GM21619 (cell line): Measurements from ENCODE around the gene PNMA8B.

ENCODE experiments used
- ATAC-seq: cut with Tn5 transposase; IDR thresholded peaks from one replicate; pipeline ENCODE4 v1.9.1; 2021; ENCODE audit not compliant: unreplicated experiment

Gene PNMA8B

GRCh38 chr19:46460055-46460454 is 35.6 kb downstream of the PNMA8B start:
- ATAC-seq: no peak

- no peak for ATAC-seq
Observed at GRCh38 chr19:46456930-46457329, 38.7 kb downstream of the PNMA8B start.

GRCh38 chr19:46454244-46454643 is 41.4 kb downstream of the PNMA8B start:
- no peak for ATAC-seq

- no peak for ATAC-seq
Observed at GRCh38 chr19:46453661-46454060, 42.0 kb downstream of the PNMA8B start.

GRCh38 chr19:46452186-46452585 is 43.5 kb downstream of the PNMA8B start:
- no peak for ATAC-seq

GRCh38 chr19:46451352-46451751 is 44.3 kb downstream of the PNMA8B start:
- no peak for ATAC-seq

GRCh38 chr19:46450737-46451136 is 44.9 kb downstream of the PNMA8B start:
- ATAC-seq: no peak

- no peak for ATAC-seq
Observed at GRCh38 chr19:46449228-46449627, 46.4 kb downstream of the PNMA8B start.

- no peak for ATAC-seq
Observed at GRCh38 chr19:46448601-46449000, 47.1 kb downstream of the PNMA8B start.

- no peak for ATAC-seq
Observed at GRCh38 chr19:46447824-46448223, 47.8 kb downstream of the PNMA8B start.

GRCh38 chr19:46447006-46447405 is 48.7 kb downstream of the PNMA8B start:
- ATAC-seq: no peak

GRCh38 chr19:46446021-46446420 is 49.6 kb downstream of the PNMA8B start:
- ATAC-seq: no peak

- ATAC-seq: no peak
Observed at GRCh38 chr19:46442808-46443450, 52.7 kb downstream of the PNMA8B start.

GRCh38 chr19:46441866-46442265 is 53.8 kb downstream of the PNMA8B start:
- ATAC-seq: no peak
